CD1c-positive myeloid dendritic cell (primary cell): ENCODE measurements around the gene OR2S2.
"Not testable (repeated sequence)": the region's sequence is repeated elsewhere in the genome, so short reads cannot be mapped to it uniquely, and the experiment has no call there.

Source experiments
- DNase-seq: peaks from one replicate; pipeline ENCODE4 v3.0.0-alpha.2; 2016; ENCODE audit errors: extremely low spot score

Gene OR2S2

GRCh38 chr9:35962126-35962906, 4.4 kb upstream of the OR2S2 start:
- no peak for DNase-seq

GRCh38 chr9:35960039-35960655, 2.2 kb upstream of the OR2S2 start:
- no peak for DNase-seq

GRCh38 chr9:35956651-35957050, 1.3 kb downstream of the OR2S2 start:
- DNase-seq, result no peak

- DNase-seq, result peak; percentile 75
Measured at GRCh38 chr9:35954942-35955546, 2.9 kb downstream of the OR2S2 start.

- no peak for DNase-seq
Measured at GRCh38 chr9:35952526-35953191, 5.3 kb downstream of the OR2S2 start.

GRCh38 chr9:35951736-35952135, 6.2 kb downstream of the OR2S2 start:
- DNase-seq, result no peak

- DNase-seq, result no peak
Measured at GRCh38 chr9:35948901-35949318, 9.0 kb downstream of the OR2S2 start.

GRCh38 chr9:35948451-35948850, 9.5 kb downstream of the OR2S2 start:
- DNase-seq, result no peak

GRCh38 chr9:35945341-35946018, 12.5 kb downstream of the OR2S2 start:
- DNase-seq, result peak; percentile 63

GRCh38 chr9:35944841-35945240, 13.1 kb downstream of the OR2S2 start:
- DNase-seq, result no peak

GRCh38 chr9:35944173-35944572, 13.8 kb downstream of the OR2S2 start:
- DNase-seq, result no peak

- DNase-seq, result no peak
Measured at GRCh38 chr9:35942286-35942685, 15.7 kb downstream of the OR2S2 start.

- no peak for DNase-seq
Measured at GRCh38 chr9:35940458-35941407, 17.2 kb downstream of the OR2S2 start.

- DNase-seq, result no peak
Measured at GRCh38 chr9:35939679-35940250, 18.2 kb downstream of the OR2S2 start.

GRCh38 chr9:35938474-35939356, 19.2 kb downstream of the OR2S2 start:
- DNase-seq, result no peak

GRCh38 chr9:35937227-35937626, 20.7 kb downstream of the OR2S2 start:
- DNase-seq, result no peak

- DNase-seq, result no peak
Measured at GRCh38 chr9:35935755-35936509, 22.0 kb downstream of the OR2S2 start.

- no peak for DNase-seq
Measured at GRCh38 chr9:35935261-35935660, 22.7 kb downstream of the OR2S2 start.

GRCh38 chr9:35934069-35934468, 23.9 kb downstream of the OR2S2 start:
- DNase-seq, result not testable (repeated sequence)
